NK-92 (cell line): ENCODE data around the gene PPP1R27.
"Not testable (repeated sequence)": the region's sequence is repeated elsewhere in the genome, so short reads cannot be mapped to it uniquely, and the experiment has no call there.

Experiments used
- DNase-seq: peaks from one replicate; lab custom pipeline; 2025; ENCODE audit not compliant: unreplicated experiment; lab: John Stamatoyannopoulos, UW

PPP1R27 gene

DNA sequence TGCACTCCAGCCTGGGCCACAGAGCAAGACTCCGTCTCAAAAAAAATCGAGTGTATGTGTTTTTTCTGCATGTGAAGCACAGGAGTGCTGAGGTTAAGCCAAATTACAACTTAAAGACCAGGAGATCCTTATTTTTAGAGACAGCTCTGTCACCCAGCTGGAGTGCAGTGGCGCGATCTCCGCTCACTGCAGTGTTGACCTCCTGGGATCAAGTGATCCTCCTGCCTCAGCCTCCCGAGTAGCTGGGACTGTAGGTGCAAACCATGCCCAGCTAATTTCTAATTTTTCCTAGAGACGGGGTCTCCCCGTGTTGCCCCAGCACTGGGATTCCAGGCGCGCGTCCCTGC lies 7.5 kb upstream of the PPP1R27 start:
- no peak for DNase-seq

DNA sequence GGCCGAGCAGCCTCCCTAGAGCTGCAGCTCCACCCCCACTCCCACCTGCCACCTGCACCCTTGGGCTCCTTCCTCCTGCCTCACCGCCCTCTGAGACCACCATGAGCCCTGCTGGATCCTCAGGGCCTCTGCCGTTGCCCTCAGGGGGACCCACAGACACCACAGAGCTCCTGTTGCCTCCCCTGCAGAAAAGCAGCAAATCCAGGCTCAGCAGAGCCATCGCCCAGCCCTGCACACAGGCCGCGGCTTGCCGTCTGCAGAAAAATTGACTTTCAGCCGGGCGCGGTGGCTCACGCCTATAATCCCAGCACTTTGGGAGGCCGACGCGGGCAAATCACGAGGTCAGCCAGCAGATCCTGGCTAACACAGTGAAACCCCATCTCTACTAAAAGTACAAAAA lies 7.0 kb upstream of the PPP1R27 start:
- no peak for DNase-seq

DNA sequence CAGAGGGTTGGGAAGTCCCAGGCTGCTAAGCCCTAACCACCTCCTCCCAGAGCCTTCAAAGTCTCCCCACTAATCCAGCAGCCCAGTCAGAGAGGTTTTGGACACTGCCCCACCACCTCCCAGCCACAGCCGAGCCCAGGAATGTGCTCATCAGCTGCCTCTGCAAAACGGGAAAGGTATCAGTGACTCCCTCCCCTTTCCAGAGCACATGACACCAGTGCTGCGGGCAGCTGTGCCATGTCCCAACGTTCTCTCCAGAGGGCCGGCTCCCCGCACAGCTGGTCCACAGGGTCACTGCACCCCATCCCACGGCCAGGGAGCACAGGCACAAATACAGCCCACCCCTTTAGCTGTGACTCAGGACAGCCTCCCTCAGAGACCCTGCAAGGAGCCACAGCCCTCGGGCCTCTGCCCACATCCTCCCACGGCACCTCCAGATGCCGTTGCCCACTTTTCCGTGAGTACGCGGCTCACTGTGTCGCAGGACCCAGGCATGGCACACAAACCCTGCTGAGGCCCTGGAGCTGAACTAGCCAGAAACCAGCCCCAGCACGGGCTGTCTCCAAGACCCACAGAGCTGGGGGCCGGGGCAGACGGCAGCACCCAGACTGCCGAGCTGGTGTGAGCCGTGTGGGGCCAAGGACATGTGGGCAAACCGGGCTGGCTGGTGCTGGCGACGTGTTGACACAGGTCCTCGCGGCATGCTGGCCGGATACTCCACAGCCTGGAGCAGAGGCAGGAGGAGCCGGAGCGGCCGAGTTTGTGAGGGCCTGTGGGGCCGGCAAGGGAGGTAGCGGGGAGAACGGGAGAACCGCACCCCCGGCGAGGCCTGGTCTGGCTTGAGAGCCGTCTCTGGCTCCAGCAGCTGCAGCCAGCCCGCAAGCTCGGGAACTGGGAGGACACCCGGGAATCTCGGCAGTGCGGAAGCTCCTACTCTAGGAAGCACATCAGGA lies 6.3 kb upstream of the PPP1R27 start:
- DNase-seq: no peak

DNA sequence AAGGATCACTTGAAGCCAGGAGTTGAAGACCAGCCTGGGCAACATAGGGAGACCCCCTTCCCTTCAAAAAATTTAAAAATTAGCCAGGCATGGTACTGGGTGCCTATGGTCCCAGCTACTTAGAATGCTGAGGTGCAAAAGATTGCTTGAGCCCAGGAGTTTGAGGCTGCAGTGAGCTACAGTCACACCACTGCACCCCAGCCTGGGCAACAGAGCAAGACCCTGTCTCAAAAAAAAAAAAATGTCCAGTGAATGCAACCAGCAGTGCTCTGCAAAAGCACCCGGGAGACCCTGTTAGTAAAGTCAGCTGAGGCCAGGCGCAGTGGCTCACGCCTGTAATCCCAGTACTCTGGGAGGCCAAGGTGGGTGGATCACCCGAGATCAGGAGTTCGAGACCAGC lies 5.2 kb upstream of the PPP1R27 start:
- DNase-seq: not testable (repeated sequence)

DNA sequence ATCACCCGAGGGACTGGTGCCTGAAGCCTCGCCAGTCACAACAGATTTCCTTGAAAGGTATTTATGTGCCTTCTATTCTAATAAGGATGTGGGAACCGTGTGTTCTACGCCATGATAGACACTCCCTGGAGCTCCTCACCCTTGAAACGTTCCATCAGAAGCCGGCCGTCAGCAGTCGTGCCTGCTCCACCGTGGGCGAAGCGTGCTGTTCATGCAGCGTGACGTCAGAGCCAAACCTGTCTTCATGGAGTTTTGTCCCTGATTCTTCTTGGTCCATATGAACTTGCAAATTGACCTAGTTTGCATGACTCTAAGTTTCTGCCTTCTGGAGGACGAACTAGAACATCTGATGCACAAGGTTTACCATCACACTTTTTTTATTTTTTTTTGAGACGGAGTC lies 4.5 kb upstream of the PPP1R27 start:
- no peak for DNase-seq

DNA sequence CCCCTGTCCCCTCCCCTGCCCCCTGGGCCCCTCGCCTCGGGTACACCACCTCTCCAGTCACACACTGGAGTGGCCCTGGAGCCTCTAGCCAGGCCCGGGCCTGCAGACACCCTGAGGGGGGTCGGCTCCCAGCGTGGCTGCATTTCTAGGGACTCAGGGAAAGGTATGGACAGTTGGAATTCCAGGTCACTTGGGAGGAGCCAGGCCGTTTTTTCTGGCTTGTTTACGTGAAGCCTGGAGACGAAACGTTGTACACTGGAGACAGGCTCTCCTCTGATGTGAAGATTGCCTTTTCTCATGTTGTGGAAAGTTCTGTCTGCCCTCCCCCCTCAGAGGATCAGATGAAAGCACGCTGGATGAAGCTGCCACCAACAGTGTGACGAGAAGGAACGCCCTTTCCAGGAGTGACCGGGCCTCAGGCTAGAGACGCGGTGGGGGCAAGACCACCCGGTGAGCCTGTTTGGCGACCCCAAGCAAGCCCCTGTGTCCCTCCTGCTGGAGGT lies 4.0 kb upstream of the PPP1R27 start:
- DNase-seq: no peak

DNA sequence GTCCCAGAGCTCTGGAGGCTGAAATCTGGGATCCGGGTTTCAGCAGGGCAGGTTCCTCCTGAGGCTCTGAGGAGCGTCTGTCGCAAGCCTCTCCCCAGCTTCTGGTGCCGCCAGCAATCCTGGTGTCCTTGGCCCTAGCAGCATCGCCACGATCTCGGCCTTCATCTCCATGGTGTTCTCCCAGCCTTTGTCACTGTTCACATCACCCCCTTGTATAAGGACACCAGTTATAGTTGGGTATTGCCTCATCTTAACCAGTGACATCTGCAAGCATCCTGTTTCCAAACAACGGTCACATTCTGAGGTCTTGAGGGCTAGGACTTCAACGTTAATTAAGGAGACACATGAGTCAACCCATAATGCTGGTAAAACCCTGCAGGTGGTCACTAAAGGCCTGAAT lies 2.8 kb upstream of the PPP1R27 start:
- DNase-seq: no peak

DNA sequence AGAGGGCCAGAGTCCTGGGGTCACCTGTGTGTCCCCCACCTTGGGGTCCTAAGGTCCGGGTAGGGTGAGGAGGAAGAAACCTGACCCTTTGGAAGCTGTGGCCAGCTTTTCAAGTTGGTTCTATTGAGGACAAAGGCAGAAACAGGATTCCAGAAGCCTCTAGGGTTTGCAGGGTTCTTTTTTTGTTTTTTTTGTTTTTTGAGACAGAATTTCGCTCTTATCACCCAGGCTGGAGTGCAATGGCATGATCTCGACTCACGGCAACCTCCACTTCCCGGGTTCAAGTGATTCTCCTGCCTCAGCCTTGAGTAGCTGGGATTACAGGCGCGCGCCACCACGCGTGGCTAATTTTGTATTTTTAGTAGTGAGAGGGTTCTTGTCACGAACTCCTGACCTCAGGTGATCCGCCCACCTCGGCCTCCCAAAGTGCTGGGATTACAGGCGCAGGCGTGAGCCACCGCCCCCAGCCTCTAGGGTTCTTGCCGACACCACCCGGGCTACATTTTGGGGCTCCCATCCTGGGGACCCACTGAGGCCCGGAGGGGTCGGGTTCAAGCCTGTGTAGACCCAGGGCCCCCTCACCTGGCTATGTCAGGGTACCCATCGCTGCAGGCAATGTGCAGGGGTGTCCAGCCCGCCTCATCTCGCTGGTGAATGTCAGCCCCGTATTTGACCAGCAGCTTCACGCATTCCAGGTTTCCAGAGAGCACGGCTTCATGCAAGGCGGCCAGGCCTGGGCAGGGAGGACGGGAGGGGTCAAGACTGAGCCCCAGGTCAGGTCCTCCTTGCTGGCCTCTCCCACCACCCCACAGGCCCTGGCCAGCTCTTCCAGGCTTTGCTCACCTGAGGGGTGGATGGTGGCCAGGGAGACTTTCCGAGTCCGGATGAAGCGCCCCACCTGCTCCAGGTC lies 674 bp downstream of the PPP1R27 start:
- DNase-seq: no peak

DNA sequence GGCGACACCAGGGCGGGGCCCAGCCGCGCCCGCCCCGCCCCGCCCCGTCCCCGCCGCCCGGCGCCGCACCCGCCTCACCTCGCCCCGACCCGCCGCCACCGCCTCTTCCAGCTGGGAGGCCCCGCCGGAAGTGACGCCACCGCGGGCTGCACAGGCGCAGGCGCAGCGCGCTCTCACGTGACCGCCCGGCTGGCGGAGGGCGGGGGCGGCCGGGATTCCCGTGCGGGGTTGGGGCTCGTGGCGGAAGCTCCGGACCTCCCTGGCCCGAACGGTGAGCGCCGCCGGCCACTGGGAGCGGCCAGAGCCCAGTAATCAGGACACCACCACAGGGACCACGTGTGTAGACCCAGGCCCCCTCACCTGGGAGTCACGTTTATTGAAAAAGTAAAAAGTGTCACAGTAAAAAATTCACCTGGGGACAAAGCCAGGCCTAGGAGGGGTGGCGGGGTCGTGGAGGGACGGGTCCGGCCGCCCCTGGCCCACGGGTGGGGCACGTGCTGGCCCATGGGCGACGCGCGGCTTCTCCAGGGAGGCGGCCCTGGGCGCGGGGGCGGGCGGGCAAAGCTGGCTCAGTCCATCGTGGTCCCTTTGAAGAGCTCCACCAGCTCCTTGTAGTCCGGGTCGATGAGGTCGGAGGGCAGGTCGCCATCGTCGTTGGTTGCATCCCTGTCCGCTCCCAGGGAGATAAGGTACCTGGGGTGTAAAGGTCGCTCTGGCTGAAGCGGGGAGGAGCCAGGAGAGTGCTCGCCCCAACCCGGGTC lies 1.5 kb downstream of the PPP1R27 start, which contains the start of gene MCRIP1:
TSS of gene MCRIP1 (minus strand) at position 132 of the 761 bp plus-strand sequence. CDS start 8,785 bp downstream, outside the sequence.
- DNase-seq: peak; percentile 52

DNA sequence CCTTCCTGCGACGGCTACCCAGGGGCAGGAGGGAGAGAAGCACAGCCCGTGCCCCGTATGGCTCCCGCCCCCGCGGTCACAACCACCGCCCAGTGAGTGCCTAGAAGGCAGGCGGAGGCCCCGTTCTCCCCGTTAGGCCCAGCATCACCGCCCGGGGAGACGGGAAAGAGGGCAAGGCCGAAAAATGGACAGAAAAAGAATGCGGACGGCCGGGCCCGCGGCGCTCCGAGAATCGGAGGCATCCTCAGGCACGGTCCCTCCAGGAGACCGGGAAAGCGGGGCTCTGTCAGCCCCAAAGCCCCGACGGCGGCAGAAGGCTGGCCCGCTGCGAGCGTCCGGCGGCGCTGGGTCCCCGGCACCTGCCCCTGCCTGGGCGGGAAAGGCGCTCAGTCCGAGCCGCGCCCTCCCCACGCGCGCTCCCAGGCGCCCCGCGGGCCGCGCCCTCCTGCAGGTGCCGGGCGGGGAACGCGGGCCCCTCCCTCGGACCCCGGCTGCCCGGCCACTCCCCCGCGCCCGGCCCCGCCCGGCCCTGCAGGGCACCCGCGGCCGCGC lies 2.2 kb downstream of the PPP1R27 start:
- no peak for DNase-seq

DNA sequence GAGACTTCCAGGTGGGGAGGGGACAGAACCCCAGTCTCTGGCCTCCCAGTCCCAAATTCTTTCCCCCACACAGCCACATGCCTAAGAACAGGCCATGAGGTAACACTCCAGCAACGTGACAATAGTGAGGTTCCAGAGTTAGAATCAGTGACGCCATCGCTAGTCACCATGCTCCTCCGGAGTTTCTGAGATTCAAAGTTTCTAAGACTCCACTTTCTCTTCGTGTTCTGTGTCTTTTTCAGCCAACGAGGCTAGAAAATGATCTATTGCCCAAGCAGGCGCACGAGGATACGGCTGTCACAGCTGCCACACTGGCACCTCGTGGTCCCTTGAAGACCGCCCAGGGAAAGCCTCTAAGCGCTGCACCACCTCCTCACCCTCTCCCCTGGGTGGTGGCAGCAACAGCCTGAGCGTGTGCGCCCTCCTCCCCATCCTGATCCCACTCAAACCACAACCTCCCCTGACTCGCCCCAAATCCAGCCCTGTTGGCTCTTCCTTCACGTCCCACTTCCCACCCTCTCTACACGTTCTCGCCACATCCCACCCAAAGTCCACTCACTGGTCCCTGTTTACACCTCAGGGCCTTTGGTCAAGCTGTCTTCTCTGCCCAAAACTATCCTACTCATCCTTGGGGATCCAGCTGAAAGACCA lies 2.8 kb downstream of the PPP1R27 start:
- DNase-seq: no peak

DNA sequence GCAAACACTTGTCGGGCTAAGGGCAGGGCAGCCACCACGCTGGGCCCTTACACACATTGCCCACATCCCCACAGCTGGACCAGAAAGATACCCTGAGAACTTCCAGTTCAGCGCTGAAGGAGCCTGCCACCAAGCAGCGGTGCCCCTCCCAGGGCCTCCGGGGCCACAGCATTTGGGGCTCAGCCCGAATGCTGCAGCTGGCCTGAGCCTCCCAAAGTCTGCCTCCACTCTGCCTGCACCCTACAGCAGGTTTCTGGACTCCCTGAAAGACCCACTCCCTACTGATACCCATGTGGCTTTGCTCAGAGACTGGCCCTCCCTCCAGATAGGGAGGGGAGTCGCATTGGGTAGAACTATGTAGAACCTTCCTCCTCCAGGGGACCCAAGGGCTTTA lies 3.3 kb downstream of the PPP1R27 start:
- DNase-seq: no peak

DNA sequence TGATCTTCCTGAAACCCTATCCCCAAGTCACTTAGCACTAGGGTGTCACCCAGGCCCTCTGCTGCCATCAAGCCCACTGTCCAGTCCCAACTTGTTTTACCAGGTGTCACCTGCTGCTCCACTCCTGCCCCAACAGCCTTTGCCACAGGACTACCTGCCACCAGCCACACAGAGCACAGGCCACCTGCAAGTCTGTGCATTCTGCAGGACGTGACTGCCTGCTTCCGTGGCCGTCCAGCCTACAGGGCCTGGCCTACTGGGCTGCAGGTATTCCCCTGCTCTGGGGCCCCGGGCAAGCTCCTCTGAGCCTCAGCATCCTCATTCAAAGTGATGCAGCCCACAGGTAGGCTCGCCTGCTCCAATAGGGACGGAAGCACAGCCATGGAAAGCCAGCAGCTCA lies 5.0 kb downstream of the PPP1R27 start:
- no peak for DNase-seq

DNA sequence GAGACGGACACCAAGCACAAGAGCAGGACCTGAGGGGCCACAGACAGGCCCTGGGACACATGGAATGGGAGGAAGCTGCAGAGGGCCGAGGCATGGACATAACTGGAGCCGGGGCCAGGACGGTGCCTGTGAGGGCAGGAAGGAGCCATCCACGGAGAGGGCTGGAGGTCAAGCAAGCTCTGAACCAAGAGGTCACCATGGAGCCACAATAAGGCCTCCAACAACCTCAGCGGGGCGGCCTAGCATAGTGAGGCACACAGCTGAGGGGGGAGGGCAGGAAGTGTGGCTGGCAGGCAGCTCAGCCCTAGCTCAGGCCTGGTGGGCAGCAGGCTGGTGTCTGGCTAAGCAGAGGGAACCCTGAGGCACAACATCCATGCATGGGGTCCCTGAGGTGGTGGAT lies 6.2 kb downstream of the PPP1R27 start:
- no peak for DNase-seq

DNA sequence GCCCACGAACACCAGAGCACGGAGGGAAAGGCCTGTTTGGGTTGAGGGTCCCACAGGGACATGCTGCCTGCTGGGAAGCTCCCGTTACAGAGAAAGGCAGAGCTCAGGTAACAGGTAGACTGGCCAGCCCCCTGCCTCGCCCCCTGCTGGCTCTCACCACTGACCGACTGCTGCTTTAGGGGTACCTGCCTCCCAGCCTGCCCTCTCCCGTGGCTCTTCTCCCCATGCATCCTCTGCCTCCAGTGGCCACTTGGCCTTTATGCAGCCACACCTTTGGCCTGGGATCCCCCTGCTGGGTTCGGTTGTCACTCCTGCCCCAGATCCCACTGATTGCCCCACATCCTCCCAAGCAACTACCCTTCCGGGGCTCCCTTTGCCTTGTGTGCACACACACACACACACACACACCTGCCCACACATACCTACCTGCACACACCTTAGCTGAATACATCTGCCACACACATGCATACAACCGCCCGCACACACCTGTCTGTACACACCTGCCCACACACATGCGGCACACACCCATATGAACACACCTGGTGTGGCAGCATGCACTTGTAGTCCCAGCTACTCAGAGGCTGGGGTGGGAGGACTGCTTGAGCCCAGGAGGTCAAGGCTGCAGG lies 8.9 kb downstream of the PPP1R27 start:
- no peak for DNase-seq

DNA sequence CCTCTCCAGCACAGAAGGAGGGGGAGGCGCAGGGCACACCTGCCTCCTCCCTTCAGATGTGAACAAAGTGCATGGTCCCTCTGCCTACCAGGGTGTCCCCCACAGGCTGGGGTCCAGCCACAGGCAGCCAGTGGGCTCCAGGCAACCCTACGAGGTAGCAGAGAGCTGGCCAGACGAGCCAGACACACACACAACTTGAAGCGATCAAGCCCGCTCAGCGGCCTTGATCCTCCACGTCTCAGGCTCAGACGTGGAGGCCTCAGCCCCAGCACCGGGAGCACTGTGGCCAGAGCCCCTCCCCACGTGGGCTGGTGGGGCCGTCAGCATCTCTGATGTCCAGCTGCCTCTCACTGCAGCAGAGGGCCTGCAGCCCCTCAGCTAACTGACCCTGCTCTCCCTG lies 10.3 kb downstream of the PPP1R27 start:
- no peak for DNase-seq

DNA sequence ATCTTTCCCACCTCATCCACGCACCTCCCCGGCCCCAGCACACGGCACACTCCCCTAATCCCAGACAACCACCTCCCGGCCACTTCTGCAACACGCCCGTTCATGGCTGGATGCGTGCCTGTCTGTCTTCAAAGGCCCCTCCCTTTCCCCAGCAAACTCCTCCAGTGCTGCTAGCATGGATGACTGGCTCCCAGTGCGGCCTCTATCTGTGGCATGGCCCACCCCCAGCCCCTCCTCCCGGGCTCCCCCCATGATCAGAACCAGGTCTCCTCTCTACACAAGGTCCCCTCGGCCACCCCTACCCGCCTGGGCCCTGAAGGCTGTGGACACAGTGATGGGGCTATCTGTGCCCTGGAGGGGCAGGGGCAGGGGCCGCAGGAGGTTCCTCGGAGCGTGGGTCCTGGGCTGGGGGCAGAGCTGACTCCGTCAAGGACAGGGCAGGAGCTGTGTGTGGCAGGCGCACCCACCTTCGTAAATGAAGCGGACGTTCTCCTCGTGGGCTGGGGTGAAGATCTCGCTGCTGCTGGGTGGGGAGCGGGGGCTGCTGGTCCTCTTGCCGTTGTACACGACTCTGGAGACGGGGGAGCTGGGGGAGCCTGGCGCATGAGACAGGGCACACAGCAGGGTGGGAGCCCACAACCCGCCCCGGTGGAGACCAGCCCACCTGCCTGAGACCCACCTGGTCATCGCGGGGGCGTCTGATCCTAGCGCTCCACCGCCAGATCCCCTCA lies 10.9 kb downstream of the PPP1R27 start:
- DNase-seq: no peak

DNA sequence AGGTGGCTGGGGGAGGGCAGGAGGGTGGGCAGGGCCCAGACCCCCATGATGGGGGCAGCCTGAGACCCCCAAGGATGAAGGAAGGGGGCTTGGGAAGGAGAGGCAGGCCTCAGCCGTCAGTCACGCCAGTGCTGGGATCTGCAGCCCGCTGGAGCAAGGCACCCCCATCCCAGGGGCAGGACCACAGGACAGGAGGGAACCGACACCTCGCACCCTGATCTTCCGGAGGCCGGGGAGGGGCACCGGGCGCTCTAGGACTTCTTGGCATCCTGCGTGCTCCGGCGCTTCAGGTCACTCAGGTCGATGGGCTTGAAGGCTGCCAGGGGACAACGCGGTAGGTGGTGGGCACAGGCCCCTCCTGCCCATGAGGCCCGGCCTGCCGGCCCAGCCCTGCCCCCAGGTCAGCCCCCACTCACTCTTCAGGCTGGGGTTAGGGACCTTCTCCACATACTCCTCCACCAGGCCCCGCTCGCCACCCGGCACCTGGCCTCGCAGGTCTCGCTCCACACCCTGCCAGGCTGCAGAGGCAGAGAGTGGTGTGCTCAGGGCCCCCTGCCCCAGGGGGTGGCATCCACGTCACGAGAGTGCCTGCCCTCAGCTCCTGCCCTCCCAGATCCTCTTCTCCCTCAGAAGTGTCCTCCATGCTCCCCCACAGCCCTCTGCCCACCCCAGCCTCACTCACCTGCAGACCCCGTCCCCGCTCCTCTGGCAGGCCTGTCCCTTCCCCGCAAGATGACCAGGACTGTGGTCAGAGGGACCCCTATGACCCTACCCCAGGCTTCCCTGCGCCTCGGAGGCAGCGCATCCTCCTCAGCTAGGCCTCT lies 11.6 kb downstream of the PPP1R27 start:
- no peak for DNase-seq
